WTC11 (cell line): ENCODE measurements around the gene KLB. TPM values are rescaled to one million over a fixed set of nuclear protein-coding genes. Genes with fewer than 3 reads are reported as not detected.

Experiments used
- ATAC-seq: fragments of 200-7000 bp; cut with Tn5 transposase; 2 replicates; pipeline ENCODE4 v1.10.0; 2021; ENCODE audit warnings: mild to moderate bottlenecking, moderate library complexity
- CTCF ChIA-PET: fragments of 300-600 bp; sonication (Branson Sonifier 250); formaldehyde crosslinking; loops from one replicate; lab custom pipeline; 2021; ENCODE audit warnings: antibody characterized with exemption; lab: Charles Lee
- POLR2A ChIA-PET: fragments of 350-600 bp; sonication (Branson Sonifier 250); formaldehyde crosslinking; loops from one replicate; lab custom pipeline; 2021; ENCODE audit warnings: antibody characterized with exemption; lab: Charles Lee
- DNase-seq: peaks from one replicate; pipeline ENCODE4 v3.0.0; 2021; ENCODE audit warnings: low spot score
- H3K27ac Mint-ChIP-seq: 2 replicates; pipeline ENCODE4 v1.8.0; 2021; ENCODE audit warnings: mixed read lengths
- H3K27me3 Mint-ChIP-seq: 2 replicates; pipeline ENCODE4 v1.8.0; 2021; ENCODE audit warnings: low read depth, mild to moderate bottlenecking, moderate library complexity, mixed read lengths
- H3K36me3 Mint-ChIP-seq: 2 replicates; pipeline ENCODE4 v1.8.0; 2021; ENCODE audit warnings: mixed read lengths
- H3K4me1 Mint-ChIP-seq: 2 replicates; pipeline ENCODE4 v1.8.0; 2022; ENCODE audit warnings: mixed read lengths
- H3K4me3 Mint-ChIP-seq: 2 replicates; pipeline ENCODE4 v1.8.0; 2021; ENCODE audit warnings: mild to moderate bottlenecking, moderate library complexity, mixed read lengths
- H3K9me3 Mint-ChIP-seq: 2 replicates; pipeline ENCODE4 v1.8.0; 2021; ENCODE audit warnings: mixed read lengths
- FOXJ3 ChIP-seq: sonication (generic); formaldehyde crosslinking; IDR thresholded peaks from 2 replicates; pipeline ENCODE4 v1.9.0; 2021; ENCODE audit warnings: missing genetic modification reagents, mild to moderate bottlenecking, borderline replicate concordance
- FOXP1 ChIP-seq: sonication (generic); formaldehyde crosslinking; IDR thresholded peaks from 2 replicates; pipeline ENCODE4 v1.8.0; 2022; ENCODE audit warnings: missing genetic modification reagents, mild to moderate bottlenecking, moderate library complexity, borderline replicate concordance
- IRF2 ChIP-seq: sonication (generic); formaldehyde crosslinking; IDR thresholded peaks from 2 replicates; pipeline ENCODE4 v1.8.0; 2022; ENCODE audit warnings: low read depth, missing genetic modification reagents, borderline replicate concordance
- JAZF1 ChIP-seq: fragments of 250-450 bp; sonication (Bioruptor Pico); IDR thresholded peaks from 2 replicates; pipeline ENCODE4 v1.9.0; 2021; ENCODE audit warnings: moderate library complexity, mild to moderate bottlenecking, inconsistent platforms
- MLX ChIP-seq: sonication (generic); formaldehyde crosslinking; IDR thresholded peaks from 2 replicates; pipeline ENCODE4 v1.8.1; 2023; ENCODE audit warnings: mild to moderate bottlenecking, missing genetic modification reagents, moderate library complexity
- PRDM15 ChIP-seq: sonication (generic); formaldehyde crosslinking; IDR thresholded peaks from 2 replicates; pipeline ENCODE4 v1.8.0; 2022; ENCODE audit warnings: missing genetic modification reagents
- PREB ChIP-seq: sonication (generic); formaldehyde crosslinking; IDR thresholded peaks from 2 replicates; pipeline ENCODE4 v1.8.1; 2022; ENCODE audit warnings: mild to moderate bottlenecking, missing genetic modification reagents, moderate library complexity, borderline replicate concordance
- PRRX2 ChIP-seq: fragments of 250-450 bp; sonication (Bioruptor Pico); IDR thresholded peaks from 2 replicates; pipeline ENCODE4 v1.8.0; 2021; ENCODE audit warnings: mild to moderate bottlenecking
- TEAD1 ChIP-seq: sonication (generic); formaldehyde crosslinking; IDR thresholded peaks from 2 replicates; pipeline ENCODE4 v1.8.0; 2022; ENCODE audit warnings: mild to moderate bottlenecking, missing genetic modification reagents
- TEAD4 ChIP-seq: sonication (generic); formaldehyde crosslinking; IDR thresholded peaks from 2 replicates; pipeline ENCODE4 v1.8.0; 2022; ENCODE audit warnings: mild to moderate bottlenecking, missing genetic modification reagents
- TP53 ChIP-seq: sonication (generic); formaldehyde crosslinking; IDR thresholded peaks from 2 replicates; pipeline ENCODE4 v1.8.1; 2023; ENCODE audit warnings: mild to moderate bottlenecking, missing genetic modification reagents
- USF1 ChIP-seq: sonication (generic); formaldehyde crosslinking; IDR thresholded peaks from 2 replicates; pipeline ENCODE4 v1.8.0; 2022; ENCODE audit warnings: mild to moderate bottlenecking, missing genetic modification reagents
- ZNF317 ChIP-seq: sonication (generic); formaldehyde crosslinking; IDR thresholded peaks from 2 replicates; pipeline ENCODE4 v1.8.1; 2023; ENCODE audit warnings: low read depth, mild to moderate bottlenecking, moderate library complexity, missing genetic modification reagents, borderline replicate concordance
- ZNF396 ChIP-seq: fragments of 250-450 bp; sonication (Bioruptor Pico); IDR thresholded peaks from 2 replicates; pipeline ENCODE4 v1.8.0; 2021; ENCODE audit warnings: mild to moderate bottlenecking, moderate library complexity, borderline replicate concordance
- total RNA-seq: library from RNA; stranded (reverse); gene quantifications from 3 replicates; pipeline ENCODE4 v1.2.3, GENCODE V29; 2021
- TF ChIP-seq, protein P1 (sequence below): fragments of 250-450 bp; sonication (Bioruptor Pico); IDR thresholded peaks from 2 replicates; pipeline ENCODE4 v1.9.0; 2021; ENCODE audit warnings: mild to moderate bottlenecking, borderline replicate concordance
- TF ChIP-seq, protein P2 (sequence below): sonication (generic); formaldehyde crosslinking; IDR thresholded peaks from 2 replicates; pipeline ENCODE4 v1.8.1; 2023; ENCODE audit warnings: mild to moderate bottlenecking, missing genetic modification reagents
- TF ChIP-seq, protein P3 (sequence below): fragments of 200-600 bp; IDR thresholded peaks from 2 replicates; pipeline ENCODE4 v1.8.0; 2022; ENCODE audit warnings: antibody characterized with exemption

KLB gene
- total RNA-seq, 1 experiment from 2014 or later: not detected

- peak; percentile 94 for ATAC-seq
- ChIA-PET POLR2A (interaction anchor here (1.0 kb wide), 1 partner anchor 124 kb away, joined by 3 read pairs; no protein-coding TSS in a partner anchor), CTCF (interaction anchor here (0.5 to 1.3 kb wide), 16 partner anchors 8 to 543 kb away, joined by 3 to 11 read pairs (median 3); no protein-coding TSS in a partner anchor)
- no peak for DNase-seq
- no peaks in the 10 kb centered on the region for H3K36me3 Mint-ChIP-seq
- TF ChIP-seq TEAD4 (CRISPR knock-in tag) (no peak), ZNF396 (CRISPR knock-in tag) (no peak), FOXP1 (CRISPR knock-in tag) (no peak), TEAD1 (CRISPR knock-in tag) (no peak), JAZF1 (CRISPR knock-in tag) (no peak), IRF2 (CRISPR knock-in tag) (no peak), ZNF317 (CRISPR knock-in tag) (no peak), TP53 (CRISPR knock-in tag) (no peak)
- TF ChIP-seq, protein P1, sequence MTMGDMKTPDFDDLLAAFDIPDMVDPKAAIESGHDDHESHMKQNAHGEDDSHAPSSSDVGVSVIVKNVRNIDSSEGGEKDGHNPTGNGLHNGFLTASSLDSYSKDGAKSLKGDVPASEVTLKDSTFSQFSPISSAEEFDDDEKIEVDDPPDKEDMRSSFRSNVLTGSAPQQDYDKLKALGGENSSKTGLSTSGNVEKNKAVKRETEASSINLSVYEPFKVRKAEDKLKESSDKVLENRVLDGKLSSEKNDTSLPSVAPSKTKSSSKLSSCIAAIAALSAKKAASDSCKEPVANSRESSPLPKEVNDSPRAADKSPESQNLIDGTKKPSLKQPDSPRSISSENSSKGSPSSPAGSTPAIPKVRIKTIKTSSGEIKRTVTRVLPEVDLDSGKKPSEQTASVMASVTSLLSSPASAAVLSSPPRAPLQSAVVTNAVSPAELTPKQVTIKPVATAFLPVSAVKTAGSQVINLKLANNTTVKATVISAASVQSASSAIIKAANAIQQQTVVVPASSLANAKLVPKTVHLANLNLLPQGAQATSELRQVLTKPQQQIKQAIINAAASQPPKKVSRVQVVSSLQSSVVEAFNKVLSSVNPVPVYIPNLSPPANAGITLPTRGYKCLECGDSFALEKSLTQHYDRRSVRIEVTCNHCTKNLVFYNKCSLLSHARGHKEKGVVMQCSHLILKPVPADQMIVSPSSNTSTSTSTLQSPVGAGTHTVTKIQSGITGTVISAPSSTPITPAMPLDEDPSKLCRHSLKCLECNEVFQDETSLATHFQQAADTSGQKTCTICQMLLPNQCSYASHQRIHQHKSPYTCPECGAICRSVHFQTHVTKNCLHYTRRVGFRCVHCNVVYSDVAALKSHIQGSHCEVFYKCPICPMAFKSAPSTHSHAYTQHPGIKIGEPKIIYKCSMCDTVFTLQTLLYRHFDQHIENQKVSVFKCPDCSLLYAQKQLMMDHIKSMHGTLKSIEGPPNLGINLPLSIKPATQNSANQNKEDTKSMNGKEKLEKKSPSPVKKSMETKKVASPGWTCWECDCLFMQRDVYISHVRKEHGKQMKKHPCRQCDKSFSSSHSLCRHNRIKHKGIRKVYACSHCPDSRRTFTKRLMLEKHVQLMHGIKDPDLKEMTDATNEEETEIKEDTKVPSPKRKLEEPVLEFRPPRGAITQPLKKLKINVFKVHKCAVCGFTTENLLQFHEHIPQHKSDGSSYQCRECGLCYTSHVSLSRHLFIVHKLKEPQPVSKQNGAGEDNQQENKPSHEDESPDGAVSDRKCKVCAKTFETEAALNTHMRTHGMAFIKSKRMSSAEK (CRISPR knock-in tag): no peak
- TF ChIP-seq, protein P2, sequence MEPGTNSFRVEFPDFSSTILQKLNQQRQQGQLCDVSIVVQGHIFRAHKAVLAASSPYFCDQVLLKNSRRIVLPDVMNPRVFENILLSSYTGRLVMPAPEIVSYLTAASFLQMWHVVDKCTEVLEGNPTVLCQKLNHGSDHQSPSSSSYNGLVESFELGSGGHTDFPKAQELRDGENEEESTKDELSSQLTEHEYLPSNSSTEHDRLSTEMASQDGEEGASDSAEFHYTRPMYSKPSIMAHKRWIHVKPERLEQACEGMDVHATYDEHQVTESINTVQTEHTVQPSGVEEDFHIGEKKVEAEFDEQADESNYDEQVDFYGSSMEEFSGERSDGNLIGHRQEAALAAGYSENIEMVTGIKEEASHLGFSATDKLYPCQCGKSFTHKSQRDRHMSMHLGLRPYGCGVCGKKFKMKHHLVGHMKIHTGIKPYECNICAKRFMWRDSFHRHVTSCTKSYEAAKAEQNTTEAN (CRISPR knock-in tag): no peak
- H3K4me3 Mint-ChIP-seq: no peak overlapping the region
- H3K9me3 Mint-ChIP-seq: no peaks in the 10 kb centered on the region
- H3K4me1 Mint-ChIP-seq: no peaks in the 10 kb centered on the region
- H3K27ac Mint-ChIP-seq: no peak overlapping the region
- H3K27me3 Mint-ChIP-seq: peaks cover 3% of the 10 kb centered on the region
Measured at GRCh38 chr4:39435659-39436563, 29.2 kb downstream of the KLB start.

GRCh38 chr4:39441593-39441992, 34.9 kb downstream of the KLB start:
- peaks cover 5% of the 10 kb centered on the region for H3K27me3 Mint-ChIP-seq
- DNase-seq (no peak), ATAC-seq (no peak)
- no peaks in the 10 kb centered on the region for H3K9me3 Mint-ChIP-seq
- ChIA-PET POLR2A (no interaction called here), CTCF (no interaction called here)
- no peak overlapping the region for H3K4me3 Mint-ChIP-seq
- no peak overlapping the region for H3K27ac Mint-ChIP-seq
- peaks cover 5% of the 10 kb centered on the region; the same call in 1 of the 2 replicates for H3K4me1 Mint-ChIP-seq
- no peaks in the 10 kb centered on the region for H3K36me3 Mint-ChIP-seq
- TF ChIP-seq USF1 (CRISPR knock-in tag) (no peak), FOXP1 (CRISPR knock-in tag) (no peak), PRDM15 (CRISPR knock-in tag) (no peak), PREB (no peak), FOXJ3 (CRISPR knock-in tag) (no peak), PRRX2 (CRISPR knock-in tag) (no peak), MLX (CRISPR knock-in tag) (no peak)
- TF ChIP-seq, protein P3, sequence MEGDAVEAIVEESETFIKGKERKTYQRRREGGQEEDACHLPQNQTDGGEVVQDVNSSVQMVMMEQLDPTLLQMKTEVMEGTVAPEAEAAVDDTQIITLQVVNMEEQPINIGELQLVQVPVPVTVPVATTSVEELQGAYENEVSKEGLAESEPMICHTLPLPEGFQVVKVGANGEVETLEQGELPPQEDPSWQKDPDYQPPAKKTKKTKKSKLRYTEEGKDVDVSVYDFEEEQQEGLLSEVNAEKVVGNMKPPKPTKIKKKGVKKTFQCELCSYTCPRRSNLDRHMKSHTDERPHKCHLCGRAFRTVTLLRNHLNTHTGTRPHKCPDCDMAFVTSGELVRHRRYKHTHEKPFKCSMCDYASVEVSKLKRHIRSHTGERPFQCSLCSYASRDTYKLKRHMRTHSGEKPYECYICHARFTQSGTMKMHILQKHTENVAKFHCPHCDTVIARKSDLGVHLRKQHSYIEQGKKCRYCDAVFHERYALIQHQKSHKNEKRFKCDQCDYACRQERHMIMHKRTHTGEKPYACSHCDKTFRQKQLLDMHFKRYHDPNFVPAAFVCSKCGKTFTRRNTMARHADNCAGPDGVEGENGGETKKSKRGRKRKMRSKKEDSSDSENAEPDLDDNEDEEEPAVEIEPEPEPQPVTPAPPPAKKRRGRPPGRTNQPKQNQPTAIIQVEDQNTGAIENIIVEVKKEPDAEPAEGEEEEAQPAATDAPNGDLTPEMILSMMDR: no peak
